ENCODE data around the gene ADAMTS4.

DNA sequence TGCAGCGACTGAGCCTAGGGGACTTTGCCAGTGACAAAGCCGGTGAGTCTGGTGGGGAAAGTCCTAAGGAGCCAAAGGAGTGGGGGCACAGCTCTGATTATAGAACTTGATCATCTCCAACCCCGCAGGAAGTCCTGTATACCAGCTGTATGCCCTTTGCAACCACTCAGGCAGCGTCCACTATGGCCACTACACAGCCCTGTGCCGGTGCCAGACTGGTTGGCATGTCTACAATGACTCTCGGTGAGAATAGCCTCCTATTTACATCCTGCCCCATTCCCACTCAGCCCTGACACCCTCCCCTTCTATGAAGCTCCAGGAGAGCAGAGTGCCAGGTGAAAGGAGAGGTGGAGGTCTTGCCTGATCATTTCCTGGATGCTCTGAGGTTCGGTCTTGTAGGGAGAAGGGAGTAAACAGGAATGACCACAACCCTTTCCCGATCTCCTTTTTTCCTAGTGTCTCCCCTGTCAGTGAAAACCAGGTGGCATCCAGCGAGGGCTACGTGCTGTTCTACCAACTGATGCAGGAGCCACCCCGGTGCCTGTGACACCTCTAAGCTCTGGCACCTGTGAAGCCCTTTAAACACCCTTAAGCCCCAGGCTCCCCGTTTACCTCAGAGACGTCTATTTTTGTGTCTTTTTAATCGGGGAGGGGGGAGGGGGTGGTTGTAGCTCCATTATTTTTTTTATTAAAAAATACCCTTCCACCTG, 33.8 kb downstream of the ADAMTS4 start:
- TF ChIP-seq CTCF (conservative IDR thresholded peaks at IDR 0.05; ENCODE audit: low read depth, low read length): no peak
- no peak for TF ChIP-seq RFX5 (IDR thresholded peaks at IDR 0.05; ENCODE audit: low read depth, low read length)

Data from IMR-90 (cell line).